SK-N-DZ (cell line): ENCODE results near the gene TTC7B.

Source experiments
- DNase-seq: peaks from one replicate; pipeline ENCODE4 v3.0.0-alpha.2; 2015; ENCODE audit warnings: low spot score

TTC7B gene

GRCh38 chr14:90491221-90491885 lies 324.9 kb downstream of the TTC7B start:
- no peak for DNase-seq

- no peak for DNase-seq
Observed at GRCh38 chr14:90490720-90491050, 325.5 kb downstream of the TTC7B start.

GRCh38 chr14:90489916-90490719 lies 326.1 kb downstream of the TTC7B start:
- DNase-seq, result no peak

GRCh38 chr14:90489306-90489705 lies 326.9 kb downstream of the TTC7B start:
- no peak for DNase-seq

GRCh38 chr14:90488256-90488655 lies 328.0 kb downstream of the TTC7B start:
- no peak for DNase-seq

- DNase-seq, result no peak
Observed at GRCh38 chr14:90487462-90487861, 328.8 kb downstream of the TTC7B start.

GRCh38 chr14:90487031-90487430 lies 329.2 kb downstream of the TTC7B start:
- DNase-seq, result peak; percentile 47

GRCh38 chr14:90484291-90484690 lies 331.9 kb downstream of the TTC7B start:
- DNase-seq, result no peak

GRCh38 chr14:90483571-90483974 lies 332.7 kb downstream of the TTC7B start:
- DNase-seq, result no peak

GRCh38 chr14:90483117-90483516 lies 333.1 kb downstream of the TTC7B start:
- no peak for DNase-seq

- DNase-seq, result no peak
Observed at GRCh38 chr14:90475298-90475697, 340.9 kb downstream of the TTC7B start.
